Mammary epithelial cell (primary cell): ENCODE data around the gene PPP1R13B.

ENCODE experiments used
- CTCF ChIP-seq, 2 donors: IDR thresholded peaks in 1 of 2; conservative IDR thresholded peaks in 1 of 2; 2 replicates each; pipeline ENCODE4 v1.5.1; 2011 to 2012; ENCODE audit warnings: inconsistent platforms in 2 of 2, low read length in 2 of 2, mild to moderate bottlenecking in 2 of 2, control low read depth in 1 of 2, low read depth in 1 of 2; ENCODE audit not compliant: insufficient read depth in 1 of 2; ENCODE audit errors: extremely low read depth in 1 of 2
- EZH2 ChIP-seq: IDR thresholded peaks from 2 replicates; pipeline ENCODE4 v1.6.1; 2012; ENCODE audit warnings: low read length, inconsistent platforms, borderline replicate concordance

- no peak for TF ChIP-seq CTCF (conservative IDR thresholded peaks at IDR 0.05 in 1 of 2, IDR thresholded peaks at IDR 0.05 in 1 of 2; ENCODE audit: extremely low read depth in 1 of 2, insufficient read depth in 1 of 2, low read depth in 1 of 2, low read length in 2 of 2)
- TF ChIP-seq EZH2: no peak
Observed at GRCh38 chr14:103684871-103685270, 162.5 kb downstream of the PPP1R13B start.
